Rectal smooth muscle tissue (tissue), 1 donor: ENCODE measurements around the gene SLC5A7.

Experiments
- H3K27ac ChIP-seq: one replicate; pipeline ENCODE4 v1.7.0; 2013; ENCODE audit warnings: low read depth, low read length, inconsistent platforms
- H3K27me3 ChIP-seq: one replicate; pipeline ENCODE4 v1.7.0; 2013; ENCODE audit warnings: low read length; ENCODE audit not compliant: control insufficient read depth, insufficient read depth
- H3K36me3 ChIP-seq: one replicate; pipeline ENCODE4 v1.7.0; 2013; ENCODE audit warnings: low read length; ENCODE audit not compliant: control insufficient read depth, insufficient read depth
- H3K4me1 ChIP-seq: one replicate; pipeline ENCODE4 v1.7.0; 2013; ENCODE audit warnings: low read length; ENCODE audit not compliant: control insufficient read depth, insufficient read depth
- H3K4me3 ChIP-seq: one replicate; pipeline ENCODE4 v1.7.0; 2013; ENCODE audit warnings: low read length
- H3K9ac ChIP-seq: one replicate; pipeline ENCODE4 v1.7.0; 2013; ENCODE audit warnings: low read length

Gene SLC5A7

DNA sequence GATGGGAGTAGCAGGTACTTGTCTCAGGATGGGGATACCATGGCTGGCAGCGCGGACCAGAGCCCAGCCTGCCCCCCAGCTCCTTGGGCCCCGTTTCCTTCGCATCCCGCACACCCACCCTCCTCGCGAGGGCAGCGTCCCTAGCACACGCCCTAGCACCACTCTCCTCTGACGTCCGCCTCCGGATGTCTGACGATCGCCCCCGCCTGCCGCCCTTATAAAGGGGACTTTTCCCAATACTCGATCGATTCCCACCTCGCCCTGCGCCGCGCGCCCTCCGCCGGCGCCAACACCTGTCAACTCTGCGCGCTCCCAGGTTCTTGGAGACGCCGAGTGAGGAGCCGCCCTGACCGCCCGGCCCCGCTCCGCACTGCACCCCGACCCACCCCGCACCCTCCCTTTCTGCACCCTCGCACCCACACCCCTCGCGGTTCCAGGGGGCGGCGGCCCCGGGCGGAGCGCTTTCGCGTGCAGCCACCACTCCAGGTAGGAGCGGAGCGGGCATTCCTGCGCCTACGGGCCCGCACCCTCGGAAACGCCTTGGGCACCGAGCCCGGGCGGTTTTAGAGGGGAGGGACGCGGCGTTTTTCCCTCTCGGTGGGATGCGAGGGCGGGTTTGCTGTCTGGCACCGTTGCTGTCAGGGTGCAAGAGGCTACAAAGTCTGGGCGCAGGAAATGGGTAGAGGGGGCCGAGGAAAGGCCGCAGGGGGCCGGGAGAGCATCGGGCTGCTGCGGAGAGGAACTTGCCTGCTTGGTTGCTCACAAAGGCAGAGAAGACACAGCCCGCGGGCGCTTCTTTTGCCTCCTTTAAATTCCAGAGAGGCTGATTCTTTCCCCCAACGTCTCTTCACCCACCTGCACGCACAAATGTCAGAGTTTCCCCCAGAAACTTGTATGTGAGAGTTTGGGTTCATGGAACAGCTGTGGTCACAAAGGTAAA lies at the start of gene SLC5A7:
Gene SLC5A7, plus strand, starts transcription at position 247 of the 940 bp plus-strand sequence. CDS start 1,632 bp downstream, outside the sequence.
- Histone ChIP-seq H3K36me3 (no peaks in the 10 kb centered on the region), H3K27ac (no peak within 1 kb of the TSS), H3K4me3 (peak within 1 kb of the TSS; percentile 19), H3K27me3 (peaks cover 2% of the 10 kb centered on the region), H3K9ac (no peak within 1 kb of the TSS), H3K4me1 (no peaks in the 10 kb centered on the region)

DNA sequence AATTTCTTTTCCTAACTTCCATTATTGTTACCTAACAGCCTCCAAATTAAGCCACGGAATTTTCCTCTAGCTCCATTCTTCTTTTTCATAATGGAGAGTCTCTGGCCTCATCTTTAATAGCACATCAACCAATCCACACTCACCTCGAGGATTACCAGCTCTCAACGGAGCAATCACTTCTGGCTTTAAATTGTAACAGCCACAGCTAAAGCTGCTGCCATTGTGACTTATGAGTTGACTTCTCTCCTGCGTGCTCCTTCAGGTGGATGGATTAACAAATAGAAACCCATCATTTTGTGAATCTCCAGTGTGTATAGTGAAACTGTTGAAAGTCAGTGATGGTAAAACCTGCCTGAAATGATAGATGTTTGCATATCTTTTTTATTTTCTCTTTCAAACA lies 24.9 kb upstream of the SLC5A7 start:
- H3K36me3 ChIP-seq, result no peaks in the 10 kb centered on the region
- no peak overlapping the region for H3K4me3 ChIP-seq
- H3K27ac ChIP-seq, result no peak overlapping the region
- H3K27me3 ChIP-seq, result no peaks in the 10 kb centered on the region
- no peak overlapping the region for H3K9ac ChIP-seq
- H3K4me1 ChIP-seq, result no peaks in the 10 kb centered on the region

DNA sequence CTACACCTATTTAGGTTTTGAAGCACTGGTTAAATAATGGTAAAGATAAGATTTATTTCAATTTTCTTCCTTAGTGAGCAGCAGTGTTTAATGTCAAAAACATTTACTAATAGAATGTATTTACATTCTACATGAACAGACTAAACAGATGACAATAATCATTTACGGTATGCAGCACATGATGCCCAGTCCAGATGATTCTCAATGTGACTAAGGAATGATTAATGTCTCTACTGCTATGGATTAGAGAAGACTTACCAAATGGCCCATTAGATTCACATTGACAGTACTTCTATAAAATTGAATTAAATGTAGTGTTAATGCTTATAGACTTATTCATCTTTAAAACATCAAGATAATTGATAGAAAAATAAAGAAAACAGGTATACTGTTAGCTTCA lies 22.1 kb upstream of the SLC5A7 start:
- H3K27ac ChIP-seq, result no peak overlapping the region
- H3K4me1 ChIP-seq, result no peaks in the 10 kb centered on the region
- no peak overlapping the region for H3K4me3 ChIP-seq
- H3K27me3 ChIP-seq, result no peaks in the 10 kb centered on the region
- H3K36me3 ChIP-seq, result no peaks in the 10 kb centered on the region
- H3K9ac ChIP-seq, result no peak overlapping the region

DNA sequence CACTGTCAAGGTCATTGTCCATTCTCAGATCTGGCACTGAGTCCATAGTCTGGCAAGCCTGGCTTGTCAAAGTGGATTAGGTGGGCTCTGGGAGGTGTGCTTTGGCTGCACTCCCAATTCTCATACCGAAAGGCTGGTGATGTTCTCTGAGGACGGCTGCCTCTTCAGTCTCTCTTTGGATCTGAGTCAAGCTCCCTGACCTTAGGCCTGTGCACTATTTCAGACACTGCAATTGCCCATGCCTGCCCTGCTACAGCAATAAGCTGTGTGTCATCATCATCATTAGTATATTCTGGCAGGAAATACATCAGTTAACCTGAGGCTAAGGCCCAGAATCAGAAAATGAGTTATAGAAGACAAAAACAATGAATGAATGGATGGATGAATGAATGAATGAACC lies 1.6 kb upstream of the SLC5A7 start:
- Histone ChIP-seq H3K4me1 (no peaks in the 10 kb centered on the region), H3K27ac (no peak overlapping the region), H3K4me3 (no peak overlapping the region), H3K36me3 (no peaks in the 10 kb centered on the region), H3K27me3 (peaks cover 2% of the 10 kb centered on the region), H3K9ac (no peak overlapping the region)

DNA sequence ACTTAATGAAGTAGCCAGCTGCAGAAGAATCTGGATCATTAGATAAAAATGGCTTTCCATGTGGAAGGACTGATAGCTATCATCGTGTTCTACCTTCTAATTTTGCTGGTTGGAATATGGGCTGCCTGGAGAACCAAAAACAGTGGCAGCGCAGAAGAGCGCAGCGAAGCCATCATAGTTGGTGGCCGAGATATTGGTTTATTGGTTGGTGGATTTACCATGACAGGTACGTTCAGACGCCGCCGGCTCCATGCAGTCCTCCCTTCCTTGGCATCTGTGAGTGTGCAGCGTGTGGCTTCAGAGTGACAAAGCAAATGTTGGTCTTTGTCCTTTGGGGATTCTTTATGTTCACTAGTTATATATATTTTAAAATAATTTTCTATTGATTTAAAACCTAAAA lies 1.8 kb downstream of the SLC5A7 start:
- Histone ChIP-seq H3K27me3 (peaks cover 2% of the 10 kb centered on the region), H3K36me3 (no peaks in the 10 kb centered on the region)

DNA sequence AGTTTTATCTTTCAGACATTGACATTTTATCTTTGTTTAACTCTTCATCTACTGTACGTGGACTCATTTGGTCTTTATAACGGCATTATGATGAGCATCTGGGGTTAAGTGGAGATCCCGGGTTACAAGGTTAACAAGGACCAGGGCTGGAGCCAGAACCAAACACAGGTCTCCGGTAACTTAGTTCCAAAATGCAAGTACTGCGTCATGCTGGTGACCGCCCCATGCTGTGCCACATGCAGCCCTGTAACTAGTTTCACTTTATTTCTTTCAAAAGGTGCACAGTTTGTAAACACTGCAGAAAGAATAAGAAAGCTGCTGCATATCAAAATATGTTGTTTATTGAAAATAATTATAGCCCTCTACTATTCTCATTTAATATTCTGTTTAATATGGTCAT lies 3.1 kb downstream of the SLC5A7 start:
- Histone ChIP-seq H3K4me3 (no peak overlapping the region), H3K36me3 (no peaks in the 10 kb centered on the region), H3K4me1 (no peaks in the 10 kb centered on the region), H3K27me3 (peaks cover 2% of the 10 kb centered on the region), H3K9ac (no peak overlapping the region), H3K27ac (no peak overlapping the region)

More for the DNA sequence above, 1.8 kb downstream of the SLC5A7 start:
- no peaks in the 10 kb centered on the region for H3K4me1 ChIP-seq
- no peak overlapping the region for H3K27ac ChIP-seq
- H3K9ac ChIP-seq, result no peak overlapping the region
- no peak overlapping the region for H3K4me3 ChIP-seq

DNA sequence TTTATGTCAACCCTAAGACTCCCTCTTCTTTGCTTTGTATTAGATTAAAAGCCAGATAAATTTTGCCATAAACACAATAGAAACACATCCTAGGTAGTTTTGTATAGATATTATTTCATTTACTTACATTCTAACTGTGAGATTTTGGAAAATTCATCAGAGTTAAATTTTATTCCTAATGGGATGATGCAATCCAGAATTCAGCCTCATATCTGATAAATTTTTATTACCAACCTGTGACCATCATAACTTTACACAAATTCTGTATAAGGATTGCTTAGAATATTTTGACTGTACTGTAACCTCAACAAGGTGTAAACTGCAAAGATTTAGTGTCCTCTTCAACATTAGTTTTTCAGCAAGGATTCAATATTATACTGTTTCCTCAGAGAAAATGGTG lies 4.4 kb downstream of the SLC5A7 start:
- Histone ChIP-seq H3K9ac (no peak overlapping the region), H3K4me1 (no peaks in the 10 kb centered on the region), H3K27me3 (peaks cover 2% of the 10 kb centered on the region), H3K36me3 (no peaks in the 10 kb centered on the region), H3K27ac (no peak overlapping the region), H3K4me3 (no peak overlapping the region)

DNA sequence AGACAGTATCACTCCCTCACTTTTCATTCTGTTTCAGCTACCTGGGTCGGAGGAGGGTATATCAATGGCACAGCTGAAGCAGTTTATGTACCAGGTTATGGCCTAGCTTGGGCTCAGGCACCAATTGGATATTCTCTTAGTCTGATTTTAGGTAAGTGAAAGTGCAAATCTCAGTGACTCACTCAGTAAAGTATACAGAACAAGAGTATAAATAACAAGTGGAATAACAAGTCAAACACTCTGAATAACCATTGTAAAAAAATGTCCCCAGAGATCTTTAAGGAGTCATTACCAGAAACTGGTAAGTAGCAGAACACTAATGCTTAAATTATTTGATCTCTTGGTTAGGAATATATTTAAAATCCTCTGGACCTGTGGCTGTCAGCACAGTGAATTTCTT lies 5.7 kb downstream of the SLC5A7 start:
- Histone ChIP-seq H3K36me3 (no peaks in the 10 kb centered on the region), H3K4me1 (no peaks in the 10 kb centered on the region), H3K9ac (no peak overlapping the region), H3K4me3 (no peak overlapping the region), H3K27ac (no peak overlapping the region), H3K27me3 (no peaks in the 10 kb centered on the region)

DNA sequence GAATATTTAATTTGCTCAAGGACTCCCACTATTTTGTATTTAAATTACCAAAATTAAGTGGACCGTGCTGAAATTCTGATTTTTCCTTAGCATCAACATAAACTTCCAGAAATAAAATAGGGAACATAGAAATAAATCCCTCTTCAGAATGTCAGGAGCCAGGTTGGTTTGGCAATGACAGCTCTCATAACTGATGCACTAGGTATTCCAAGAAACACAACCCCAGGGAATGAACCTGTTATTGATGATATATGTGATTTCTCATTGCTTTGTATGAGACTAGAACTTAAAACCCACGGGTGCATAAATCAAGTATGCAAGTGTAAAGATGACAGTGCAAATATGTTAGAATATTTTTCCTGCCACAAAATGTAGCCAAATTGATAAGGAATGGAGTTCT lies 12.8 kb downstream of the SLC5A7 start:
- Histone ChIP-seq H3K36me3 (no peaks in the 10 kb centered on the region), H3K9ac (no peak overlapping the region), H3K4me3 (no peak overlapping the region), H3K27me3 (no peaks in the 10 kb centered on the region), H3K4me1 (no peaks in the 10 kb centered on the region), H3K27ac (no peak overlapping the region)

DNA sequence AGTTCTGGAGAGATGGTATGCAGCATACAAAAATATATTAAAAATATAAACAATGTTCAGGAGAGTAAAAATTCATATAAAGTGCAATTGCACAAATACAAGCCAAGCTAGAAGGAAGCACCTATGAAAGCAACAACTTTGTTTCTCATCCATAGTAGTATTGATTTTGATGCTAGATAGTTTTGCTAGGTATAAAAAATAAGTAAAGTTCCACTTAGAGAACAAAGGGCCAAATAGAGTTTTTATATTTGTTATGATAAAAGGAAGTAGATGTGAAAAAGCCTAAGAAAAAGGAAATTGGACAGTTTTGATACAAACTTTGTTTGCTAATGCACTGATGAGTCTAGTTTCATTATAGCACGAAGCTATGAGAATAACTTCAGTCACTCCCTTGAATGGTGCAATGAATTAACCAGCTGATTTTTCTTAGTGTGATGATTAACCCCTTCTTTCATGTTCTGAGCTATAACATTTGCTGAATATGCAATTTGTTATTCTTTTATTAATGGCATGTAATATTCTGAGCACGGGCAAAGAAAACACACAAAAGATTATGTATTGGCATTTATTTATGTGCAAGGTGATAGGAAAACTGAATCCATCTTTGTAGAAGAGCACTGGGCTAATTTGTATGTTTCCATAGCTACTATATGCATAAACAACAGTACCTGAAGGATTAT lies 24.7 kb downstream of the SLC5A7 start:
- H3K4me3 ChIP-seq, result no peak overlapping the region
- no peak overlapping the region for H3K27ac ChIP-seq
- no peak overlapping the region for H3K9ac ChIP-seq
- H3K36me3 ChIP-seq, result no peaks in the 10 kb centered on the region
- no peaks in the 10 kb centered on the region for H3K4me1 ChIP-seq
- no peaks in the 10 kb centered on the region for H3K27me3 ChIP-seq

DNA sequence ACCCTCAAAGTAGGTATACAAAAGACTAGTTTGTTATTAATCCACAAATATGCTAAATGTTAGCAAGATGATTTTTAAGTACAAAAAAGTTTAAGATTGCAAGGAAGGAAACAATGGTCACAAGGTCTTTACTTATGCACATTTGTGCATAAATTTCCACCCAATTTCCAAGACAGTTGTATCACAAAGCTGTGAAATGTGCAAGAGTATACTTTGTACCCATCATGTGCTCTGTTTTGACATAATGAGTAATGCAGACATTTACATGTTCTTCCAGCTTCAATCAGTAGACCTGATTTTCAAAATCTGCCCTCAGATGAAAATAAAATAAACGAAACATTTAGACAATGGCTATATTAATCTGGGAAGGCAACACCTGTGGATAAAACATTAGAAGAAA lies 27.0 kb downstream of the SLC5A7 start:
- Histone ChIP-seq H3K4me3 (no peak overlapping the region), H3K27me3 (no peaks in the 10 kb centered on the region), H3K36me3 (no peaks in the 10 kb centered on the region), H3K27ac (no peak overlapping the region), H3K9ac (no peak overlapping the region), H3K4me1 (no peaks in the 10 kb centered on the region)

DNA sequence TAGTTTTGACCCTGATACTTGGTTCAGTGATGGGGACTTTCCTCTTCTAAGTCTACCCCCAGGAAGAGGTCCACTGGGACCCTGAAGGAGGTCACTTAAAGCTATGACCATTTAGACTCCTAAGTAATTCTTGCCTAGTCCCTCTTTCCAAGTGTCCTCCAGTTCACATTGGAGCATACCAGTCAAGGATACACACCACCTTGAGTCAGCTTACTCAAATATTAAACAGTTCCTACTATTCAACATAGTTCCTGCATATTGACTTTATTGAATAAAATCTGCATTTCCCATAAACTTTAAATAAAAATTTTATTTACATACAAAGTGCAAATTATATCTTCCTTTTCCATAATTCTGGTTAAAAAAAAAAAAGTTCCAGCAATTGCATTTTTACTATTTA lies 36.3 kb downstream of the SLC5A7 start:
- Histone ChIP-seq H3K36me3 (no peaks in the 10 kb centered on the region), H3K27ac (no peak overlapping the region), H3K27me3 (no peaks in the 10 kb centered on the region), H3K4me3 (no peak overlapping the region), H3K4me1 (no peaks in the 10 kb centered on the region), H3K9ac (no peak overlapping the region)
